Thoracic aorta (tissue), 2 donors: ENCODE measurements around the gene POGZ. TPM values are rescaled to one million over a fixed set of nuclear protein-coding genes. Genes with fewer than 3 reads are reported as not detected.
A peak's percentile ranks its signal among the peaks of the same experiment; 100 is the strongest.

Source experiments
- ATAC-seq: fragments of 150-250 bp; one replicate; pipeline ENCODE4 v1.8.0; 2017; ENCODE audit warnings: low read depth; ENCODE audit not compliant: insufficient number of reproducible peaks, low FRiP score
- DNase-seq: peaks from one replicate; pipeline ENCODE4 v3.0.0-alpha.2; 2020; ENCODE audit warnings: low spot score
- H3K27ac ChIP-seq, 2 donors: fragments of 200-600 bp; sonication (generic); 1 replicate in 1 of 2; 2 replicates in 1 of 2; pipeline ENCODE4 v1.5.1; 2016; ENCODE audit warnings: mild to moderate bottlenecking in 2 of 2, moderate library complexity in 2 of 2
- H3K27me3 ChIP-seq: fragments of 200-600 bp; sonication (generic); replicated peaks from 2 replicates; pipeline ENCODE4 v1.6.0; 2016; ENCODE audit warnings: mild to moderate bottlenecking; ENCODE audit not compliant: insufficient read depth
- H3K36me3 ChIP-seq: fragments of 200-600 bp; sonication (generic); one replicate; pipeline ENCODE4 v1.5.1; 2016
- H3K4me1 ChIP-seq, 2 donors: fragments of 200-600 bp; sonication (generic); 1 replicate in 1 of 2; 2 replicates in 1 of 2; pipeline versions ENCODE4 v1.5.1 to v1.6.0; 2016; ENCODE audit warnings: low read depth in 2 of 2, mild to moderate bottlenecking in 1 of 2; ENCODE audit not compliant: control insufficient read depth in 1 of 2
- H3K4me3 ChIP-seq: fragments of 200-600 bp; sonication (generic); 2 replicates; pipeline ENCODE4 v1.5.1; 2016; ENCODE audit warnings: mild to moderate bottlenecking
- H3K9me3 ChIP-seq: fragments of 200-600 bp; sonication (generic); 2 replicates; pipeline ENCODE4 v1.5.1; 2016
- total RNA-seq, 2 donors: library from RNA; depleted of rRNA; stranded (reverse); fragments of >200 nt; gene quantifications; one replicate each; pipeline versions ENCODE4 v1.1.0 to v1.2.3, GENCODE V29; 2016
- TF ChIP-seq, protein P1 (sequence below): fragments of 200-600 bp; sonication (generic); IDR thresholded peaks from one replicate; pipeline ENCODE4 v1.5.1; 2019; ENCODE audit warnings: antibody characterized with exemption

The POGZ gene, protein sequence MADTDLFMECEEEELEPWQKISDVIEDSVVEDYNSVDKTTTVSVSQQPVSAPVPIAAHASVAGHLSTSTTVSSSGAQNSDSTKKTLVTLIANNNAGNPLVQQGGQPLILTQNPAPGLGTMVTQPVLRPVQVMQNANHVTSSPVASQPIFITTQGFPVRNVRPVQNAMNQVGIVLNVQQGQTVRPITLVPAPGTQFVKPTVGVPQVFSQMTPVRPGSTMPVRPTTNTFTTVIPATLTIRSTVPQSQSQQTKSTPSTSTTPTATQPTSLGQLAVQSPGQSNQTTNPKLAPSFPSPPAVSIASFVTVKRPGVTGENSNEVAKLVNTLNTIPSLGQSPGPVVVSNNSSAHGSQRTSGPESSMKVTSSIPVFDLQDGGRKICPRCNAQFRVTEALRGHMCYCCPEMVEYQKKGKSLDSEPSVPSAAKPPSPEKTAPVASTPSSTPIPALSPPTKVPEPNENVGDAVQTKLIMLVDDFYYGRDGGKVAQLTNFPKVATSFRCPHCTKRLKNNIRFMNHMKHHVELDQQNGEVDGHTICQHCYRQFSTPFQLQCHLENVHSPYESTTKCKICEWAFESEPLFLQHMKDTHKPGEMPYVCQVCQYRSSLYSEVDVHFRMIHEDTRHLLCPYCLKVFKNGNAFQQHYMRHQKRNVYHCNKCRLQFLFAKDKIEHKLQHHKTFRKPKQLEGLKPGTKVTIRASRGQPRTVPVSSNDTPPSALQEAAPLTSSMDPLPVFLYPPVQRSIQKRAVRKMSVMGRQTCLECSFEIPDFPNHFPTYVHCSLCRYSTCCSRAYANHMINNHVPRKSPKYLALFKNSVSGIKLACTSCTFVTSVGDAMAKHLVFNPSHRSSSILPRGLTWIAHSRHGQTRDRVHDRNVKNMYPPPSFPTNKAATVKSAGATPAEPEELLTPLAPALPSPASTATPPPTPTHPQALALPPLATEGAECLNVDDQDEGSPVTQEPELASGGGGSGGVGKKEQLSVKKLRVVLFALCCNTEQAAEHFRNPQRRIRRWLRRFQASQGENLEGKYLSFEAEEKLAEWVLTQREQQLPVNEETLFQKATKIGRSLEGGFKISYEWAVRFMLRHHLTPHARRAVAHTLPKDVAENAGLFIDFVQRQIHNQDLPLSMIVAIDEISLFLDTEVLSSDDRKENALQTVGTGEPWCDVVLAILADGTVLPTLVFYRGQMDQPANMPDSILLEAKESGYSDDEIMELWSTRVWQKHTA (N-terminal part only)
- 10 to 100 TPM; 64.1 to 76.9 TPM for total RNA-seq

DNA sequence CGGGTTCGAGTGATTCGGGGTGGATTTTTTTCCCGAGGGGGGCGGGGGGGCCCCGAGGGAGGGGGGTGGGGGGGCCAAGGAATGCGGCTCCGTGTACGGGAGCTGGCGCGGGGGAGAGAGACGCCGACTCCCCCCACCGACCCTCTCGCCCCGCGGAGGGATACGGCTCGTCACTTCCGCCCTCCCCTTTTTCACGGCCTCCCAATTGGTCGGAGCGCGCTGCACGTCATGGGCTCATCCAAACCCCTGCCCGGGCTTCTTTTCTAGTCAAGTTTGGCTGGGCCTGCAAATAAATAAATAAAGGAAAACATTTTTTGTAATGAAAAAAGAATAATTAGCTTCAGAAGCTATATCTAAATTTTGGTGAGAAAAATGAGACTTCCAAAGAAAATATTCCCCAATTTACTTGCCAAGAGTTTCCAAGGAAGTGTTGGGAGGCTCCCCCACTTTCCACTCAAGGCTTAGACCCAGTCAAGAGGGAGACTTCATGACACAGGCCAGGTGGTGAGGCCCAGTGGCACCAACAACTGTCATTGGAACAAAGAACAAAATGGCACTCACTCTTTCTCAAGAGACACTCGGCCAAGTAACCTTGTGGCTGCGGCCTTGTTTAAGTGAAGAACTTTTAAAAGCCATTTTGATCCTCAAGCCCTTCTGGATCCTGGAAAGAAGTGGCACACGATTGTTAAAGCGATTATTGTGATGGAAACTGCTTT is at the start of gene POGZ:
Gene POGZ (minus strand): TSS at position 164 of the 716 bp plus-strand sequence. CDS start 17,290 bp downstream, outside the sequence.
- no peaks in the 10 kb centered on the region for H3K27me3 ChIP-seq
- no peaks in the 10 kb centered on the region for H3K36me3 ChIP-seq
- H3K27ac ChIP-seq = peak within 1 kb of the TSS; percentile 85 to 97
- peak; percentile 87 for ATAC-seq
- peak; percentile 87 for DNase-seq
- peak within 1 kb of the TSS; percentile 84 for H3K4me3 ChIP-seq
- TF ChIP-seq, protein P1, sequence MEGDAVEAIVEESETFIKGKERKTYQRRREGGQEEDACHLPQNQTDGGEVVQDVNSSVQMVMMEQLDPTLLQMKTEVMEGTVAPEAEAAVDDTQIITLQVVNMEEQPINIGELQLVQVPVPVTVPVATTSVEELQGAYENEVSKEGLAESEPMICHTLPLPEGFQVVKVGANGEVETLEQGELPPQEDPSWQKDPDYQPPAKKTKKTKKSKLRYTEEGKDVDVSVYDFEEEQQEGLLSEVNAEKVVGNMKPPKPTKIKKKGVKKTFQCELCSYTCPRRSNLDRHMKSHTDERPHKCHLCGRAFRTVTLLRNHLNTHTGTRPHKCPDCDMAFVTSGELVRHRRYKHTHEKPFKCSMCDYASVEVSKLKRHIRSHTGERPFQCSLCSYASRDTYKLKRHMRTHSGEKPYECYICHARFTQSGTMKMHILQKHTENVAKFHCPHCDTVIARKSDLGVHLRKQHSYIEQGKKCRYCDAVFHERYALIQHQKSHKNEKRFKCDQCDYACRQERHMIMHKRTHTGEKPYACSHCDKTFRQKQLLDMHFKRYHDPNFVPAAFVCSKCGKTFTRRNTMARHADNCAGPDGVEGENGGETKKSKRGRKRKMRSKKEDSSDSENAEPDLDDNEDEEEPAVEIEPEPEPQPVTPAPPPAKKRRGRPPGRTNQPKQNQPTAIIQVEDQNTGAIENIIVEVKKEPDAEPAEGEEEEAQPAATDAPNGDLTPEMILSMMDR = no peak
- no peaks in the 10 kb centered on the region for H3K9me3 ChIP-seq
- H3K4me1 ChIP-seq = peaks cover 23 to 27% of the 10 kb centered on the region in 2 donors

DNA sequence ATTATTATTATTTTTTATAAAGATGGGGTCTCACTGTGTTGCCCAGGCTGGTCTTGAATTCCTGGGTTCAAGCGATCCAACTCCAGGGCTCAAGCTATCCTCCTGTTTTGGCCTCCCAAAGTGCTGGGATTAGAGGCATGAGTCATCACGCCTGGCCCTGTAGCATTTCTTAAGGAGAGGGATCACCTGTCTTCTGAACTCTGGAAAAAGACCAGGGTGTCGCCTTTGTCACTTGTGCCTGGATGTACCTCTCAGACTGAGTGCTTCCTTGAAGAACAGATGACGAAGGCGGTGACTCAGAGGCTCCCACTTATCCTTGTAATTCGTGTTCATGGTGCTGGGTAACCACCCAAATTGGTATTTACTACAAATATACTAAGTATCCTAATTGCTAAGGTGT is 49.5 kb upstream of the POGZ start:
- no peak for DNase-seq
- Histone ChIP-seq H3K4me3 (no peak overlapping the region), H3K4me1 (peaks cover 8 to 24% of the 10 kb centered on the region in 2 donors), H3K27me3 (no peaks in the 10 kb centered on the region), H3K9me3 (no peaks in the 10 kb centered on the region), H3K36me3 (no peaks in the 10 kb centered on the region), H3K27ac (no peak overlapping the region)
- TF ChIP-seq, protein P1 = no peak
- ATAC-seq = no peak

DNA sequence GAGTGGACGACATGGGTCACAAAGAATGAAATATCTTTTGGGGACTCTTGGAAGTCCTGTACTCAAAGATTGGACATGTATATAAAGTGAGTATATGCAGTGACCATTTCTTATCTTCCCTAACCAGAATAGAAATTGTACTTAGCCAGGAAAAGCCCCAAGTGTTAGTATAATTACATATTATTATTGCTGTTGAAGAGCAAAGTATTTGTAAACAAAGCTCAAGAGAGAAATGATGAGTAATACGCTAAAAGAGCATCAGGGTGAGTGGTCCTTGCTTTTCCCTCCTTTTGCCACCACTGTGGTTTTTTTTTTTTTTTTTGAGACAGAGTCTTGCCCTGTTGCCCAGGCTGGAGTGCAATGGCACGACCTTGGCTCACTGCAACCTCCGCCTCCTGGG is 45.5 kb upstream of the POGZ start:
- no peak for ATAC-seq

DNA sequence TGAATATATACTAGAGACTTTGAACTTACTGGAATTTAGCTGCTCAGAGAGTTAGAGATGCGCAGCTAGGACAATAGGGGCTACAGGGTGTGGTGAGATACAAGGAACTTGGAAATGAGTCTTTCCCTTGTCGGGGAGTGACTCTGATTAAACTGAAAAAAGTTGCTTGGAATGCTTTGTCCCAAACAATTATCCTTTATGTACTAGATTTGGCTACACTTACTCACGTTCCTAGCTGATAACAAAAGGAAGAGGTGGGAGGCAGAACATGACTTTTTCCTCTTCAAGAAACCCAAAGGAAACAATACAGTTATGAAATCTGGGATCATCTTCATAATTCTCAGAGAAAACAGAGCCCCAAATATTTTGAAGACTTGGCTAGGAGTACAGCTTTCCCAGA is 45.0 kb upstream of the POGZ start:
- Histone ChIP-seq H3K4me3 (no peak overlapping the region), H3K27me3 (no peaks in the 10 kb centered on the region), H3K27ac (no peak overlapping the region), H3K9me3 (no peaks in the 10 kb centered on the region), H3K36me3 (no peaks in the 10 kb centered on the region), H3K4me1 (no peaks in the 10 kb centered on the region)
- ATAC-seq (no peak), DNase-seq (no peak)
- TF ChIP-seq, protein P1 = no peak

More for the DNA sequence above, 45.5 kb upstream of the POGZ start:
- no peak for DNase-seq
- TF ChIP-seq, protein P1 = no peak
- no peaks in the 10 kb centered on the region for H3K4me1 ChIP-seq
- no peaks in the 10 kb centered on the region for H3K27me3 ChIP-seq
- no peak overlapping the region for H3K4me3 ChIP-seq
- no peak overlapping the region for H3K27ac ChIP-seq
- H3K9me3 ChIP-seq = no peaks in the 10 kb centered on the region
- H3K36me3 ChIP-seq = no peaks in the 10 kb centered on the region
